Vagina (tissue), 2 donors: ENCODE results near the gene AKAP11. TPM values are rescaled to one million over a fixed set of nuclear protein-coding genes. Genes with fewer than 3 reads are reported as not detected.

Experiments
- DNase-seq, 2 donors: peaks; one replicate each; pipeline ENCODE4 v3.0.0-alpha.2; 2017; ENCODE audit errors: extremely low spot score in 2 of 2
- H3K27ac ChIP-seq: fragments of 200-600 bp; sonication (generic); one replicate; pipeline ENCODE4 v1.5.1; 2019
- H3K27me3 ChIP-seq: fragments of 200-600 bp; sonication (generic); one replicate; pipeline ENCODE4 v1.5.1; 2019
- H3K36me3 ChIP-seq, 2 donors: fragments of 200-600 bp; sonication (generic); one replicate each; pipeline ENCODE4 v1.5.1; 2017 to 2019
- H3K4me1 ChIP-seq: fragments of 200-600 bp; sonication (generic); one replicate; pipeline ENCODE4 v1.5.1; 2019
- H3K4me3 ChIP-seq, 2 donors: fragments of 200-600 bp; sonication (generic); 1 replicate in 1 of 2; 2 replicates in 1 of 2; pipeline ENCODE4 v1.5.1; 2016 to 2019
- H3K9me3 ChIP-seq: fragments of 200-600 bp; sonication (generic); one replicate; pipeline ENCODE4 v1.5.1; 2019
- POLR2A ChIP-seq, 2 donors: fragments of 450-650 bp; IDR thresholded peaks; one replicate each; pipeline ENCODE4 v1.6.1; 2017; ENCODE audit warnings: antibody characterized with exemption in 2 of 2, mild to moderate bottlenecking in 2 of 2, moderate library complexity in 2 of 2
- POLR2AphosphoS5 ChIP-seq, 2 donors: sonication (generic); formaldehyde crosslinking; IDR thresholded peaks; one replicate each; pipeline ENCODE4 v1.9.0; 2017; ENCODE audit warnings: antibody characterized with exemption in 2 of 2, mild to moderate bottlenecking in 2 of 2, low read depth in 1 of 2; ENCODE audit not compliant: insufficient read depth in 1 of 2
- intact Hi-C: fragments of 100-400 bp; cut with DNase I; formaldehyde crosslinking; loops from one replicate; pipeline ENCODE4 v1.15.1; 2023
- total RNA-seq: library from RNA; depleted of rRNA; stranded (reverse); fragments of >200 nt; gene quantifications from one replicate; pipeline ENCODE4 v1.2.3, GENCODE V29; 2016
- TF ChIP-seq, protein P1 (sequence below), 3 experiments: fragments of 450-650 bp in 2 of 3; fragments of 200-600 bp in 1 of 3; sonication (generic) in 1 of 3; IDR thresholded peaks; one replicate each; pipeline ENCODE4 v1.5.1; 2017 to 2019; ENCODE audit warnings: antibody characterized with exemption in 3 of 3, mild to moderate bottlenecking in 2 of 3, moderate library complexity in 2 of 3

AKAP11 gene
- total RNA-seq, 1 donor from 2014 or later = 25.0 TPM

DNA sequence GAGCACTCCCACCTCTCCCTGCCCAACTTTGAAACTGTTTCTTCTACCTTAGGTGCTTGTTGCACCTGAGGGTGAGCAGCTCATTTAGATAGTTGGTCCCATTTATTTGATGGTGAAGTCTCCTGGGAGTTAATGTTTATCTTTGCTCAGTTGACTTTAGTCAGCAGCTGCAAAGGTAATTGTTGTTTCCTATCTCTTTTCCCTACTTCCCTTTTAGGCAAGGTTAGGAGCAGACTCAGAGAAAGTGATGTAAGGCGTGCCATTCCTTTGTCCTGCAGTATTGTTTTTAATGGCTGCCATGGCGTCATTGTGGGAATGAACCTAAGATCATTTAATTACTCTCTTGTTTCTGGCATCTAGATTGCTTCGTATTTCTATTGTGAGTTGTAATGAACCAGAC is 11.6 kb downstream of the AKAP11 start:
- no peak for DNase-seq
- intact Hi-C loops = no loop called here
- no peak overlapping the region for H3K4me3 ChIP-seq
- peaks cover 0 to 9% of the 10 kb centered on the region in 2 donors for H3K36me3 ChIP-seq
- H3K4me1 ChIP-seq = no peaks in the 10 kb centered on the region
- H3K27me3 ChIP-seq = no peaks in the 10 kb centered on the region
- TF ChIP-seq, protein P1, sequence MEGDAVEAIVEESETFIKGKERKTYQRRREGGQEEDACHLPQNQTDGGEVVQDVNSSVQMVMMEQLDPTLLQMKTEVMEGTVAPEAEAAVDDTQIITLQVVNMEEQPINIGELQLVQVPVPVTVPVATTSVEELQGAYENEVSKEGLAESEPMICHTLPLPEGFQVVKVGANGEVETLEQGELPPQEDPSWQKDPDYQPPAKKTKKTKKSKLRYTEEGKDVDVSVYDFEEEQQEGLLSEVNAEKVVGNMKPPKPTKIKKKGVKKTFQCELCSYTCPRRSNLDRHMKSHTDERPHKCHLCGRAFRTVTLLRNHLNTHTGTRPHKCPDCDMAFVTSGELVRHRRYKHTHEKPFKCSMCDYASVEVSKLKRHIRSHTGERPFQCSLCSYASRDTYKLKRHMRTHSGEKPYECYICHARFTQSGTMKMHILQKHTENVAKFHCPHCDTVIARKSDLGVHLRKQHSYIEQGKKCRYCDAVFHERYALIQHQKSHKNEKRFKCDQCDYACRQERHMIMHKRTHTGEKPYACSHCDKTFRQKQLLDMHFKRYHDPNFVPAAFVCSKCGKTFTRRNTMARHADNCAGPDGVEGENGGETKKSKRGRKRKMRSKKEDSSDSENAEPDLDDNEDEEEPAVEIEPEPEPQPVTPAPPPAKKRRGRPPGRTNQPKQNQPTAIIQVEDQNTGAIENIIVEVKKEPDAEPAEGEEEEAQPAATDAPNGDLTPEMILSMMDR (IDR thresholded peaks at IDR 0.05) = no peak
- no peak for TF ChIP-seq POLR2AphosphoS5 (IDR thresholded peaks at IDR 0.05; ENCODE audit: insufficient read depth in 1 of 2, low read depth in 1 of 2)
- no peak for TF ChIP-seq POLR2A (IDR thresholded peaks at IDR 0.05)
- H3K27ac ChIP-seq = no peak overlapping the region
- no peaks in the 10 kb centered on the region for H3K9me3 ChIP-seq

- Histone ChIP-seq H3K27me3 (no peaks in the 10 kb centered on the region), H3K9me3 (no peaks in the 10 kb centered on the region), H3K4me3 (no peak overlapping the region), H3K4me1 (no peaks in the 10 kb centered on the region), H3K27ac (no peak overlapping the region), H3K36me3 (peaks cover 0 to 9% of the 10 kb centered on the region in 2 donors)
- DNase-seq = no peak
- no peak for TF ChIP-seq POLR2A (IDR thresholded peaks at IDR 0.05)
- TF ChIP-seq, protein P1 (IDR thresholded peaks at IDR 0.05) = no peak
- no peak for TF ChIP-seq POLR2AphosphoS5 (IDR thresholded peaks at IDR 0.05; ENCODE audit: insufficient read depth in 1 of 2, low read depth in 1 of 2)
- intact Hi-C loops = no loop called here
Measured at GRCh38 chr13:42284068-42284467, 12.1 kb downstream of the AKAP11 start.

DNA sequence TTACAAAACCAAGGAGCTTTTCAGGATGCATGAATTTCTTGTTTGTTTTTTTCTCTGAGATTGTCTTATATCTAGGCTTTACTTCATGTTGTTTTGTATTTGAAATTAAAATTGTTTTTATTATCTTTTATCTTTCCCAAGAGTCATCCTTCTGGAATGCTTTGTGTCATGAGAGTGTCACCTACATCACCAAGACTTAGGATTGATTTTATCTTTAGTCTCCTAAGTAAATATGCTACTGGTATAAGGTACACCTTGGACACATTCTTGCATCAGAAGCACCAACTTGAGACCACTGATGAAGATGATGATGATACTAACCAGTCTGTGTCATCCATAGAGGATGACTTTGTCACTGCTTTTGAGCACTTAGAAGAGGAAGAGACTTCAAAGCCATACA is 26.4 kb downstream of the AKAP11 start:
- no peaks in the 10 kb centered on the region for H3K9me3 ChIP-seq
- intact Hi-C loops = no loop called here
- no peak overlapping the region for H3K27ac ChIP-seq
- TF ChIP-seq, protein P1 (IDR thresholded peaks at IDR 0.05) = no peak
- TF ChIP-seq POLR2A (IDR thresholded peaks at IDR 0.05) = no peak
- TF ChIP-seq POLR2AphosphoS5 (IDR thresholded peaks at IDR 0.05; ENCODE audit: insufficient read depth in 1 of 2, low read depth in 1 of 2) = no peak
- H3K27me3 ChIP-seq = no peaks in the 10 kb centered on the region
- H3K36me3 ChIP-seq = peaks cover 0 to 71% of the 10 kb centered on the region in 2 donors
- H3K4me1 ChIP-seq = no peaks in the 10 kb centered on the region
- no peak overlapping the region for H3K4me3 ChIP-seq
- no peak for DNase-seq

DNA sequence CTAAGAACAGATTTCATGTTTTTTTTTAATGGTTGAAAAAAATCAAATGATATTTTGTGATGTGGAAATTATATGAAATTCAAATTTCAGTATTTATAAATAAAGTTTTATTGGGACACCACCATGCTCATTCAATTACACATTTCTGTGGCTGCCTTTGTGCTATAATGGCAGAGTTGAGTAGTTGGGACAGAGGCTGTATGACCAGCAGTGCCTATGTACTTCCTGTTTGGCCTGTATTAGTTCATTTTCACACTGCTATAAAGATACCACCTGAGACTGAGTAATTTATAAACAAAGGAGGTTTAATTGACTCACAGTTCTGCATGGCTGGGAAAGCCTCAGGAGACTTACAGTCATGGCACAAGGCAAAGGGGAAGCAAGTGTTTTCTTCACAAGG is 33.6 kb downstream of the AKAP11 start:
- H3K27ac ChIP-seq = no peak overlapping the region
- TF ChIP-seq POLR2A (IDR thresholded peaks at IDR 0.05) = no peak
- TF ChIP-seq, protein P1 (IDR thresholded peaks at IDR 0.05) = no peak
- TF ChIP-seq POLR2AphosphoS5 (IDR thresholded peaks at IDR 0.05; ENCODE audit: insufficient read depth in 1 of 2, low read depth in 1 of 2) = no peak
- no peaks in the 10 kb centered on the region for H3K4me1 ChIP-seq
- intact Hi-C loops = no loop called here
- no peaks in the 10 kb centered on the region for H3K27me3 ChIP-seq
- H3K9me3 ChIP-seq = no peaks in the 10 kb centered on the region
- H3K4me3 ChIP-seq = no peak overlapping the region
- H3K36me3 ChIP-seq = peaks cover 0 to 38% of the 10 kb centered on the region in 2 donors
- DNase-seq = no peak

GRCh38 chr13:42307461-42307860 is 35.5 kb downstream of the AKAP11 start:
- intact Hi-C loops = no loop called here
- peaks cover 0 to 25% of the 10 kb centered on the region in 2 donors for H3K36me3 ChIP-seq

More at GRCh38 chr13:42307461-42307860, 35.5 kb downstream of the AKAP11 start:
- H3K27ac ChIP-seq = no peak overlapping the region
- no peak for DNase-seq
- TF ChIP-seq POLR2AphosphoS5 (IDR thresholded peaks at IDR 0.05; ENCODE audit: insufficient read depth in 1 of 2, low read depth in 1 of 2) (no peak), POLR2A (IDR thresholded peaks at IDR 0.05) (no peak)
- TF ChIP-seq, protein P1 (IDR thresholded peaks at IDR 0.05) = no peak
- no peaks in the 10 kb centered on the region for H3K27me3 ChIP-seq
- H3K4me3 ChIP-seq = no peak overlapping the region
- H3K4me1 ChIP-seq = no peaks in the 10 kb centered on the region
- H3K9me3 ChIP-seq = no peaks in the 10 kb centered on the region
